ENCODE measurements around the gene SPIN2B. TPM values are rescaled to one million over a fixed set of nuclear protein-coding genes. Genes with fewer than 3 reads are reported as not detected.
"Not testable (repeated sequence)": the region's sequence is repeated elsewhere in the genome, so short reads cannot be mapped to it uniquely, and the experiment has no call there.

SPIN2B gene
- total and polyA plus RNA-seq, 12 donors = 2.3 to 15.5 (median 10.8) TPM

- 79 to 100% (median 91%) methylated on average over 1 to 3 of the region's 3 CpGs for WGBS, 4 donors
- no peaks in the 10 kb centered on the region for H3K27me3 ChIP-seq
- intact Hi-C loops (cut with DNase I) = no loop called here
- no peak for DNase-seq
- H3K36me3 ChIP-seq (replicated peaks in 1 of 2) = no peaks in the 10 kb centered on the region
- H3K4me1 ChIP-seq (replicated peaks in 1 of 2) = no peaks in the 10 kb centered on the region
- TF ChIP-seq POLR2A (IDR thresholded peaks at IDR 0.05) (no peak), CTCF (IDR thresholded peaks at IDR 0.05) (no peak)
- no peak overlapping the region for H3K27ac ChIP-seq
- no peak overlapping the region for H3K4me3 ChIP-seq
- no peaks in the 10 kb centered on the region for H3K9me3 ChIP-seq (replicated peaks in 1 of 3)
Measured at GRCh38 chrX:57134702-57135101, 13.4 kb upstream of the SPIN2B start.

- no peak overlapping the region for H3K4me3 ChIP-seq
- H3K27me3 ChIP-seq = no peaks in the 10 kb centered on the region
- DNase-seq = no peak
- intact Hi-C loops (cut with DNase I) = no loop called here
- H3K9me3 ChIP-seq (replicated peaks in 1 of 3) = no peaks in the 10 kb centered on the region
- H3K27ac ChIP-seq = no peak overlapping the region
- TF ChIP-seq CTCF (IDR thresholded peaks at IDR 0.05) (no peak), POLR2A (IDR thresholded peaks at IDR 0.05) (no peak)
- H3K4me1 ChIP-seq (replicated peaks in 1 of 2) = no peaks in the 10 kb centered on the region
- WGBS, 4 donors = 59 to 97% (median 82%) methylated on average over 4 of the region's 4 CpGs
- H3K36me3 ChIP-seq (replicated peaks in 1 of 2) = no peaks in the 10 kb centered on the region
Measured at GRCh38 chrX:57133706-57134105, 12.4 kb upstream of the SPIN2B start.

- H3K36me3 ChIP-seq (replicated peaks in 1 of 2); H3K4me1 ChIP-seq (replicated peaks in 1 of 2); DNase-seq; H3K27ac ChIP-seq; H3K4me3 ChIP-seq; H3K9me3 ChIP-seq (replicated peaks in 1 of 3); H3K27me3 ChIP-seq; intact Hi-C loops (cut with DNase I): not testable (repeated sequence)
- WGBS, 4 donors = 56 to 93% (median 68%) methylated on average over 2 to 4 of the region's 4 CpGs
Measured at GRCh38 chrX:57133284-57133683, 11.9 kb upstream of the SPIN2B start.

- H3K9me3 ChIP-seq (replicated peaks in 1 of 3) = no peaks in the 10 kb centered on the region
- 81 to 96% (median 87%) methylated on average over 7 of the region's 7 CpGs for WGBS, 4 donors
- intact Hi-C loops (cut with DNase I) = no loop called here
- no peak for DNase-seq
- H3K36me3 ChIP-seq (replicated peaks in 1 of 2) = no peaks in the 10 kb centered on the region
- H3K4me3 ChIP-seq = no peak overlapping the region
- no peak overlapping the region for H3K27ac ChIP-seq
- TF ChIP-seq POLR2A (IDR thresholded peaks at IDR 0.05) (no peak), CTCF (IDR thresholded peaks at IDR 0.05) (no peak)
- no peaks in the 10 kb centered on the region for H3K4me1 ChIP-seq (replicated peaks in 1 of 2)
- H3K27me3 ChIP-seq = no peaks in the 10 kb centered on the region
Measured at GRCh38 chrX:57132046-57132445, 10.7 kb upstream of the SPIN2B start.

GRCh38 chrX:57121816-57122215 is 468 bp upstream of the SPIN2B start:
- Histone ChIP-seq H3K4me3 (peak overlapping the region in 2 of 4 donors; percentile 45 to 58), H3K4me1 (replicated peaks in 1 of 2) (no peaks in the 10 kb centered on the region), H3K27me3 (peaks cover 5% of the 10 kb centered on the region), H3K9me3 (replicated peaks in 1 of 3) (no peaks in the 10 kb centered on the region), H3K36me3 (replicated peaks in 1 of 2) (no peaks in the 10 kb centered on the region), H3K27ac (peak overlapping the region in 3 of 5 donors; percentile 54 to 89 (median 73))
- WGBS, 4 donors = 1 to 37% (median 14%) methylated on average over 4 to 10 of the region's 10 CpGs
- no peak for DNase-seq
- intact Hi-C loops (cut with DNase I) = no loop called here
- TF ChIP-seq CTCF (IDR thresholded peaks at IDR 0.05) = no peak
- TF ChIP-seq POLR2A (IDR thresholded peaks at IDR 0.05) = no peak

- Histone ChIP-seq H3K4me3 (peak overlapping the region in 2 of 4 donors; percentile 45 to 58), H3K27ac (peak overlapping the region in 3 of 5 donors; percentile 54 to 89 (median 73))
- H3K27me3 ChIP-seq; H3K9me3 ChIP-seq (replicated peaks in 1 of 3); H3K4me1 ChIP-seq (replicated peaks in 1 of 2); intact Hi-C loops (cut with DNase I); H3K36me3 ChIP-seq (replicated peaks in 1 of 2): not testable (repeated sequence)
- peak in 1 of 7 donors; percentile 14 for DNase-seq
- 0 to 48% (median 16%) methylated on average over 7 to 10 of the region's 12 CpGs for WGBS, 4 donors
Measured at GRCh38 chrX:57120619-57121161, 658 bp downstream of the SPIN2B start.

Measured in adrenal gland (tissue), 12 donors.